CD14-positive monocyte (primary cell): ENCODE results near the gene PRR36. TPM values are rescaled to one million over a fixed set of nuclear protein-coding genes. Genes with fewer than 3 reads are reported as not detected.

Experiments
- DNase-seq, 3 donors: peaks; one replicate each; pipeline ENCODE4 v3.0.0-alpha.2; 2011 to 2022
- H2AFZ ChIP-seq: 2 replicates; pipeline ENCODE4 v1.6.0; 2012; ENCODE audit warnings: mild to moderate bottlenecking, low read depth, low read length, inconsistent platforms; ENCODE audit not compliant: insufficient read depth, poor library complexity, severe bottlenecking
- H3K27ac ChIP-seq, 2 donors: 1 replicate in 1 of 2; 2 replicates in 1 of 2; pipeline ENCODE4 v1.5.1; 2012 to 2013; ENCODE audit warnings: low read length in 2 of 2, control low read depth in 1 of 2, inconsistent platforms in 1 of 2, low read depth in 1 of 2, mild to moderate bottlenecking in 1 of 2
- H3K27me3 ChIP-seq, 2 donors: one replicate each; pipeline versions ENCODE4 v1.6.0 to v1.6.1; 2011 to 2013; ENCODE audit warnings: low read length in 2 of 2; ENCODE audit not compliant: control insufficient read depth in 2 of 2, insufficient read depth in 2 of 2
- H3K36me3 ChIP-seq, 2 donors: replicated peaks in 1 of 2; 1 replicate in 1 of 2; 2 replicates in 1 of 2; pipeline versions ENCODE4 v1.5.1 to v1.6.1; 2012 to 2013; ENCODE audit warnings: low read length in 2 of 2, control low read depth in 1 of 2, inconsistent platforms in 1 of 2, mild to moderate bottlenecking in 1 of 2; ENCODE audit not compliant: insufficient read depth in 2 of 2, control insufficient read depth in 1 of 2
- H3K4me1 ChIP-seq, 2 donors: 1 replicate in 1 of 2; 2 replicates in 1 of 2; pipeline versions ENCODE4 v1.5.1 to v1.6.1; 2012 to 2013; ENCODE audit warnings: low read length in 2 of 2, control low read depth in 1 of 2, inconsistent platforms in 1 of 2, mild to moderate bottlenecking in 1 of 2, moderate library complexity in 1 of 2; ENCODE audit not compliant: insufficient read depth in 2 of 2, control insufficient read depth in 1 of 2
- H3K4me2 ChIP-seq: replicated peaks from 2 replicates; pipeline ENCODE3; 2012; ENCODE audit warnings: low read length, moderate library complexity, mild to moderate bottlenecking; ENCODE audit not compliant: poor library complexity, severe bottlenecking; ENCODE audit errors: extremely low read depth
- H3K4me3 ChIP-seq, 3 experiments: fragments of 200-600 bp in 1 of 3; sonication (generic) in 1 of 3; replicated peaks in 1 of 3; 1 replicate in 2 of 3; 2 replicates in 1 of 3; pipeline ENCODE4 v1.5.1; 2011 to 2013; ENCODE audit warnings: low read length in 3 of 3, mild to moderate bottlenecking in 3 of 3, control low read depth in 2 of 3, low read depth in 2 of 3, inconsistent platforms in 1 of 3, moderate library complexity in 1 of 3
- H3K79me2 ChIP-seq: 2 replicates; pipeline ENCODE4 v1.6.0; 2012; ENCODE audit warnings: mild to moderate bottlenecking, control low read depth, inconsistent platforms, low read length, moderate library complexity; ENCODE audit not compliant: insufficient read depth
- H3K9ac ChIP-seq: 2 replicates; pipeline ENCODE4 v1.6.0; 2017; ENCODE audit warnings: low read length, mild to moderate bottlenecking; ENCODE audit not compliant: insufficient read depth, poor library complexity, severe bottlenecking
- H3K9me3 ChIP-seq, 2 donors: replicated peaks in 1 of 2; 1 replicate in 1 of 2; 2 replicates in 1 of 2; pipeline versions ENCODE4 v1.5.1 to v1.6.1; 2012 to 2013; ENCODE audit warnings: low read length in 2 of 2, control low read depth in 1 of 2; ENCODE audit not compliant: control insufficient read depth in 1 of 2, insufficient read depth in 1 of 2
- H4K20me1 ChIP-seq: 2 replicates; pipeline ENCODE4 v1.6.0; 2012; ENCODE audit warnings: mild to moderate bottlenecking, low read length, control low read depth, moderate library complexity; ENCODE audit not compliant: insufficient read depth
- H3K27ac Mint-ChIP-seq, 7 donors: one replicate each; pipeline ENCODE4 v1.8.0; 2020; ENCODE audit warnings: mild to moderate bottlenecking in 7 of 7, mixed read lengths in 7 of 7, moderate library complexity in 6 of 7, inconsistent platforms in 2 of 7
- H3K27me3 Mint-ChIP-seq, 3 donors: one replicate each; pipeline ENCODE4 v1.8.0; 2021 to 2022; ENCODE audit warnings: low read depth in 3 of 3, mild to moderate bottlenecking in 3 of 3, mixed read lengths in 3 of 3, moderate library complexity in 3 of 3, inconsistent platforms in 1 of 3
- H3K36me3 Mint-ChIP-seq, 2 donors: one replicate each; pipeline ENCODE4 v1.8.0; 2020; ENCODE audit warnings: mixed read lengths in 2 of 2, inconsistent platforms in 1 of 2, mild to moderate bottlenecking in 1 of 2
- H3K4me1 Mint-ChIP-seq: one replicate; pipeline ENCODE4 v1.8.0; 2020; ENCODE audit warnings: mild to moderate bottlenecking, mixed read lengths
- H3K4me3 Mint-ChIP-seq, 2 donors: one replicate each; pipeline ENCODE4 v1.8.0; 2020; ENCODE audit warnings: mild to moderate bottlenecking in 2 of 2, mixed read lengths in 2 of 2, moderate library complexity in 1 of 2
- H3K9me3 Mint-ChIP-seq, 7 donors: one replicate each; pipeline ENCODE4 v1.8.0; 2020 to 2022; ENCODE audit warnings: mixed read lengths in 7 of 7, mild to moderate bottlenecking in 6 of 7, moderate library complexity in 6 of 7, inconsistent platforms in 2 of 7
- CTCF ChIP-seq: fragments of 200-600 bp; IDR thresholded peaks from one replicate; pipeline ENCODE4 v1.8.0; 2022; ENCODE audit warnings: antibody characterized with exemption, mild to moderate bottlenecking
- WGBS: methylation state at CpG from one replicate; pipeline ENCODE4 v1.1.5; 2013; ENCODE audit warnings: missing lambda C conversion rate; ENCODE audit not compliant: insufficient coverage; 5-methylcytosine and 5-hydroxymethylcytosine counted together
- intact Hi-C, 2 donors: fragments of 100-400 bp; cut with micrococcal nuclease; formaldehyde crosslinking; loops; one replicate each; pipeline versions ENCODE4 v1.15.0 to v1.15.1; 2023
- polyA plus RNA-seq, 3 donors: library from polyadenylated mRNA; depleted of rRNA in 1 of 3; unstranded in 2 of 3; stranded (reverse) in 1 of 3; fragments of 300-500 nt in 2 of 3; fragments of >200 nt in 1 of 3; fragmentation: Illumina TruSeq in 2 of 3; gene quantifications; 1 replicate in 2 of 3; 2 replicates in 1 of 3; pipeline ENCODE4 v1.2.3, GENCODE V29; 2012 to 2021

The PRR36 gene
- polyA plus RNA-seq, 3 donors = not detected

GRCh38 chr19:7820588-7820987 lies 53.6 kb downstream of the PRR36 start:
- no peaks in the 10 kb centered on the region for H3K79me2 ChIP-seq
- peaks cover 0 to 9% of the 10 kb centered on the region in 2 donors for H3K27me3 ChIP-seq
- Mint-ChIP-seq H3K4me1 (peaks cover 6% of the 10 kb centered on the region), H3K27me3 (peaks cover 16 to 30% (median 18%) of the 10 kb centered on the region in 3 donors), H3K9me3 (peaks cover 13 to 39% (median 28%) of the 10 kb centered on the region in 7 donors), H3K27ac (no peak overlapping the region), H3K36me3 (peaks cover 0 to 8% of the 10 kb centered on the region in 2 donors), H3K4me3 (no peak overlapping the region)
- H2AFZ ChIP-seq = no peak overlapping the region
- no peak overlapping the region for H3K27ac ChIP-seq
- no peak overlapping the region for H3K9ac ChIP-seq
- peaks cover 30 to 31% of the 10 kb centered on the region in 2 donors for H3K9me3 ChIP-seq
- no peaks in the 10 kb centered on the region for H4K20me1 ChIP-seq
- H3K4me1 ChIP-seq = peaks cover 2% of the 10 kb centered on the region in 2 donors
- intact Hi-C loops = no loop called here
- no peak for DNase-seq
- WGBS = no CpG with 5 or more reads among the region's 3 CpGs
- H3K4me2 ChIP-seq = no peak overlapping the region
- TF ChIP-seq CTCF = no peak
- H3K36me3 ChIP-seq = no peaks in the 10 kb centered on the region
- no peak overlapping the region for H3K4me3 ChIP-seq

- H3K4me2 ChIP-seq = no peak overlapping the region
Observed at GRCh38 chr19:7819337-7819736, 54.9 kb downstream of the PRR36 start.

More at GRCh38 chr19:7819337-7819736, 54.9 kb downstream of the PRR36 start:
- H3K4me1 ChIP-seq = peaks cover 12 to 14% of the 10 kb centered on the region in 2 donors
- TF ChIP-seq CTCF = no peak
- H3K9me3 ChIP-seq = peaks cover 30 to 36% of the 10 kb centered on the region in 2 donors
- H3K27ac ChIP-seq = no peak overlapping the region
- H3K9ac ChIP-seq = no peak overlapping the region
- no CpG with 5 or more reads among the region's 2 CpGs for WGBS
- intact Hi-C loops = no loop called here
- H3K27me3 Mint-ChIP-seq = peaks cover 8 to 22% (median 8%) of the 10 kb centered on the region in 3 donors
- no peaks in the 10 kb centered on the region for H3K36me3 ChIP-seq
- H3K79me2 ChIP-seq = no peaks in the 10 kb centered on the region
- no peak overlapping the region for H2AFZ ChIP-seq
- no peak overlapping the region for H3K27ac Mint-ChIP-seq
- H3K27me3 ChIP-seq = peaks cover 0 to 9% of the 10 kb centered on the region in 2 donors
- no peak overlapping the region for H3K4me3 ChIP-seq
- peaks cover 0 to 8% of the 10 kb centered on the region in 2 donors for H3K36me3 Mint-ChIP-seq
- H4K20me1 ChIP-seq = no peaks in the 10 kb centered on the region
- H3K9me3 Mint-ChIP-seq = peaks cover 13 to 42% (median 29%) of the 10 kb centered on the region in 7 donors
- DNase-seq = no peak
- no peak overlapping the region for H3K4me3 Mint-ChIP-seq
- peaks cover 16% of the 10 kb centered on the region for H3K4me1 Mint-ChIP-seq
